Parathyroid adenoma (tissue), 2 donors: ENCODE results near the gene PCDHGC5.

Experiments used
- H2AFZ ChIP-seq: fragments of 300-600 bp; sonication (generic); one replicate; pipeline ENCODE4 v1.7.0; 2017; ENCODE audit warnings: antibody characterized with exemption, mild to moderate bottlenecking
- H3K27ac ChIP-seq: fragments of 300-600 bp; sonication (generic); one replicate; pipeline ENCODE4 v1.7.0; 2017
- H3K27me3 ChIP-seq: fragments of 300-600 bp; sonication (generic); one replicate; pipeline ENCODE4 v1.7.0; 2017; ENCODE audit warnings: low read length; ENCODE audit not compliant: control insufficient read depth, insufficient read depth
- H3K36me3 ChIP-seq: fragments of 300-600 bp; sonication (generic); one replicate; pipeline ENCODE4 v1.7.0; 2017; ENCODE audit warnings: low read length; ENCODE audit not compliant: control insufficient read depth, insufficient read depth
- H3K4me1 ChIP-seq: fragments of 300-600 bp; sonication (generic); one replicate; pipeline ENCODE4 v1.7.0; 2017; ENCODE audit warnings: control low read depth
- H3K4me2 ChIP-seq: fragments of 300-600 bp; sonication (generic); one replicate; pipeline ENCODE4 v1.7.0; 2017; ENCODE audit warnings: low read length
- H3K4me3 ChIP-seq: fragments of 300-600 bp; sonication (generic); one replicate; pipeline ENCODE4 v1.7.0; 2017; ENCODE audit warnings: low read depth, low read length
- H3K79me2 ChIP-seq: fragments of 300-600 bp; sonication (generic); one replicate; pipeline ENCODE4 v1.7.0; 2017; ENCODE audit warnings: control low read depth
- H3K9ac ChIP-seq: fragments of 300-600 bp; sonication (generic); one replicate; pipeline ENCODE4 v1.7.0; 2017; ENCODE audit warnings: mild to moderate bottlenecking
- H3K9me3 ChIP-seq: fragments of 300-600 bp; sonication (generic); one replicate; pipeline ENCODE4 v1.7.0; 2017; ENCODE audit warnings: low read length; ENCODE audit not compliant: control insufficient read depth
- CTCF ChIP-seq: fragments of 300-600 bp; sonication (generic); IDR thresholded peaks from one replicate; pipeline ENCODE4 v1.7.0; 2017; ENCODE audit warnings: antibody characterized with exemption, mild to moderate bottlenecking
- donor health status: primary hyperparathyroidism.

PCDHGC5 gene

GRCh38 chr5:141529002-141529401 is 40.1 kb downstream of the PCDHGC5 start:
- H3K27ac ChIP-seq, result peak overlapping the region; percentile 98
- H3K4me1 ChIP-seq, result peaks cover 53% of the 10 kb centered on the region
- peaks cover 3% of the 10 kb centered on the region for H3K79me2 ChIP-seq
- peak overlapping the region; percentile 78 for H2AFZ ChIP-seq
- peak overlapping the region; percentile 15 for H3K9ac ChIP-seq
- H3K4me2 ChIP-seq, result peak overlapping the region; percentile 18
- H3K4me3 ChIP-seq, result no peak overlapping the region
- no peaks in the 10 kb centered on the region for H3K9me3 ChIP-seq
- no peaks in the 10 kb centered on the region for H3K27me3 ChIP-seq
- H3K36me3 ChIP-seq, result no peaks in the 10 kb centered on the region
- TF ChIP-seq CTCF, result no peak

GRCh38 chr5:141529873-141530272 is 41.0 kb downstream of the PCDHGC5 start:
- H3K27me3 ChIP-seq, result no peaks in the 10 kb centered on the region
- H3K9ac ChIP-seq, result no peak overlapping the region
- H3K27ac ChIP-seq, result peak overlapping the region; percentile 98
- H3K4me1 ChIP-seq, result peaks cover 47% of the 10 kb centered on the region
- no peaks in the 10 kb centered on the region for H3K9me3 ChIP-seq
- no peaks in the 10 kb centered on the region for H3K79me2 ChIP-seq
- H3K36me3 ChIP-seq, result no peaks in the 10 kb centered on the region
- H3K4me2 ChIP-seq, result no peak overlapping the region
- no peak overlapping the region for H3K4me3 ChIP-seq
- TF ChIP-seq CTCF, result no peak
- peak overlapping the region; percentile 78 for H2AFZ ChIP-seq

- Histone ChIP-seq H3K4me2 (no peak overlapping the region), H3K9ac (no peak overlapping the region), H2AFZ (no peak overlapping the region), H3K27me3 (no peaks in the 10 kb centered on the region), H3K27ac (no peak overlapping the region), H3K79me2 (peaks cover 3% of the 10 kb centered on the region), H3K4me1 (peaks cover 29% of the 10 kb centered on the region), H3K9me3 (no peaks in the 10 kb centered on the region), H3K36me3 (no peaks in the 10 kb centered on the region), H3K4me3 (no peak overlapping the region)
- TF ChIP-seq CTCF, result no peak
Measured at GRCh38 chr5:141532726-141533125, 43.8 kb downstream of the PCDHGC5 start.

- H3K27ac ChIP-seq, result no peak overlapping the region
- peaks cover 17% of the 10 kb centered on the region for H3K4me1 ChIP-seq
- no peaks in the 10 kb centered on the region for H3K9me3 ChIP-seq
- H3K4me2 ChIP-seq, result no peak overlapping the region
- H2AFZ ChIP-seq, result no peak overlapping the region
- no peaks in the 10 kb centered on the region for H3K27me3 ChIP-seq
- no peaks in the 10 kb centered on the region for H3K36me3 ChIP-seq
- no peak for TF ChIP-seq CTCF
- H3K9ac ChIP-seq, result no peak overlapping the region
- H3K79me2 ChIP-seq, result peaks cover 12% of the 10 kb centered on the region
- no peak overlapping the region for H3K4me3 ChIP-seq
Measured at GRCh38 chr5:141533897-141534296, 45.0 kb downstream of the PCDHGC5 start.

GRCh38 chr5:141534492-141535213 is 45.8 kb downstream of the PCDHGC5 start:
- Histone ChIP-seq H3K79me2 (peaks cover 15% of the 10 kb centered on the region), H3K36me3 (no peaks in the 10 kb centered on the region), H2AFZ (no peak overlapping the region), H3K9me3 (no peaks in the 10 kb centered on the region), H3K4me2 (no peak overlapping the region), H3K9ac (no peak overlapping the region), H3K4me1 (peaks cover 9% of the 10 kb centered on the region), H3K4me3 (no peak overlapping the region), H3K27me3 (no peaks in the 10 kb centered on the region), H3K27ac (no peak overlapping the region)
- no peak for TF ChIP-seq CTCF
